ENCODE results near the gene STKLD1. TPM values are rescaled to one million over a fixed set of nuclear protein-coding genes. Genes with fewer than 3 reads are reported as not detected.
A peak's percentile ranks its signal among the peaks of the same experiment; 100 is the strongest.

STKLD1 gene
- total RNA-seq, 4 donors from 2014 or later = 0.68 to 1.5 TPM; not detected in 2

GRCh38 chr9:133417541-133418461 lies 41.6 kb downstream of the STKLD1 start, which contains the start of gene REXO4:
TSS of gene REXO4 (minus strand) at chr9:133418010. CDS start at chr9:133417844, 166 bp downstream.
- 1% methylated on average over 23 to 67 of the region's 75 CpGs for whole genome bisulfite sequencing, 2 donors (ENCODE audit: low coverage in 1 of 2)
- peaks cover 0 to 38% (median 27%) of the 10 kb centered on the region in 4 donors for H3K4me1 ChIP-seq
- H3K4me3 ChIP-seq = peak within 1 kb of the TSS; percentile 62 to 99 (median 88)
- intact Hi-C loops (cut with DNase I; ENCODE audit: low total_unique reads) (no loop called here), in situ Hi-C loops (cut with MboI; ENCODE audit: low pct_ligation_motif_present in 1 of 4, low pct_unique_long_range_greater_than_20kb in 1 of 4, low sequenced_read_pairs in 3 of 4) (no loop called here)
- no peaks in the 10 kb centered on the region for H3K9me3 ChIP-seq
- H3K27me3 ChIP-seq = no peaks in the 10 kb centered on the region
- peaks cover 0 to 14% (median 2%) of the 10 kb centered on the region in 4 donors for H3K36me3 ChIP-seq
- peak; percentile 90 for DNase-seq
- peak within 1 kb of the TSS; percentile 90 to 94 (median 94) for H3K27ac ChIP-seq
- TF ChIP-seq POLR2A (IDR thresholded peaks at IDR 0.05) (peak; percentile 54), POLR2AphosphoS5 (IDR thresholded peaks at IDR 0.05) (peak; percentile 33 to 79 (median 46)), CTCF (IDR thresholded peaks at IDR 0.05) (peak in 1 of 5 experiments; percentile 7), EP300 (IDR thresholded peaks at IDR 0.05; ENCODE audit: low read depth) (no peak)

DNA sequence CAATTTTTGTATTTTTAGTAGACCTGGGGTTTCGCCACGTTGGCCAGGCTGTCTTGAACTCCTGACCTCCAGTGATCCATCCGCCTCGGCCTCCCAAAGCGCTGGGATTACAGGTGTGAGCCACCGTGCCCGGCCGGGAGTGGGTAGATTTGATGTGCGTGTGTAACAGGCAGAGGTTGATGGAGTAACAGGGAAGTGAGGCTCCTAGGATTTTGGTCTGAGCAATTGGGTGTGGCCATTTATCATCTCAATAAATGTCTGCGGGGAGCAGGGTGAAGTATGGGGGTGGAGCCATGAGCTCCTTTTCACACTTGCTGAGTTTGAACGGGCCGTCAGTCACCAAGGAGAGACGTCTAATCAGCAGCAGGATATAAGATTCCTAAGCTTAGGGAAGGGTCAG lies 42.8 kb downstream of the STKLD1 start:
- H3K36me3 ChIP-seq = peaks cover 0 to 7% (median 0%) of the 10 kb centered on the region in 4 donors
- H3K9me3 ChIP-seq = no peaks in the 10 kb centered on the region
- H3K27ac ChIP-seq = peak overlapping the region; percentile 90 to 94 (median 94)
- TF ChIP-seq POLR2AphosphoS5 (IDR thresholded peaks at IDR 0.05) (peak in 2 of 3 donors; percentile 63 to 77), CTCF (IDR thresholded peaks at IDR 0.05) (no peak), EP300 (IDR thresholded peaks at IDR 0.05; ENCODE audit: low read depth) (no peak), POLR2A (IDR thresholded peaks at IDR 0.05) (peak; percentile 63)
- no peaks in the 10 kb centered on the region for H3K27me3 ChIP-seq
- peak; percentile 69 for DNase-seq
- WGBS, 2 donors (ENCODE audit: low coverage in 1 of 2) = 46% methylated on average over 13 of the region's 13 CpGs; no CpG with 5 or more reads in 1 of the 2 donors
- intact Hi-C loops (cut with DNase I; ENCODE audit: low total_unique reads) = no loop called here
- peak overlapping the region in 3 of 4 donors; percentile 80 to 99 (median 97) for H3K4me3 ChIP-seq
- in situ Hi-C loops (cut with MboI; ENCODE audit: low pct_ligation_motif_present in 1 of 4, low pct_unique_long_range_greater_than_20kb in 1 of 4, low sequenced_read_pairs in 3 of 4) = no loop called here
- peaks cover 0 to 38% (median 27%) of the 10 kb centered on the region in 4 donors for H3K4me1 ChIP-seq

- DNase-seq = no peak
- no peak overlapping the region for H3K27ac ChIP-seq
- TF ChIP-seq POLR2AphosphoS5 (IDR thresholded peaks at IDR 0.05) (no peak), CTCF (IDR thresholded peaks at IDR 0.05) (no peak), EP300 (IDR thresholded peaks at IDR 0.05; ENCODE audit: low read depth) (no peak), POLR2A (IDR thresholded peaks at IDR 0.05) (no peak)
- 38 to 55% methylated on average over 1 to 5 of the region's 5 CpGs for WGBS, 2 donors (ENCODE audit: low coverage in 1 of 2)
- in situ Hi-C loops (cut with MboI; ENCODE audit: low pct_ligation_motif_present in 1 of 4, low pct_unique_long_range_greater_than_20kb in 1 of 4, low sequenced_read_pairs in 3 of 4) (no loop called here), intact Hi-C loops (cut with DNase I; ENCODE audit: low total_unique reads) (no loop called here)
- no peak overlapping the region for H3K4me3 ChIP-seq
- no peaks in the 10 kb centered on the region for H3K27me3 ChIP-seq
- no peaks in the 10 kb centered on the region for H3K9me3 ChIP-seq
- H3K36me3 ChIP-seq = no peaks in the 10 kb centered on the region
- peaks cover 0 to 35% (median 27%) of the 10 kb centered on the region in 4 donors for H3K4me1 ChIP-seq
These were observed 44.2 kb downstream of the STKLD1 start for GRCh38 chr9:133420392-133420827.
